GM12875 (cell line): Measurements from ENCODE around the gene UNC13B.

ENCODE experiments used
- H3K4me3 ChIP-seq: one replicate; pipeline ENCODE4 v1.5.1; 2011; ENCODE audit warnings: low read depth, low read length, control low read depth
- CTCF ChIP-seq: IDR thresholded peaks from 2 replicates; pipeline ENCODE4 v1.5.1; 2011; ENCODE audit warnings: low read depth, mild to moderate bottlenecking, control low read depth, inconsistent platforms, low read length, moderate library complexity, borderline replicate concordance; ENCODE audit not compliant: insufficient read depth

The UNC13B gene

GRCh38 chr9:35269919-35270318, 108.1 kb downstream of the UNC13B start:
- TF ChIP-seq CTCF = no peak
- H3K4me3 ChIP-seq = no peak overlapping the region

DNA sequence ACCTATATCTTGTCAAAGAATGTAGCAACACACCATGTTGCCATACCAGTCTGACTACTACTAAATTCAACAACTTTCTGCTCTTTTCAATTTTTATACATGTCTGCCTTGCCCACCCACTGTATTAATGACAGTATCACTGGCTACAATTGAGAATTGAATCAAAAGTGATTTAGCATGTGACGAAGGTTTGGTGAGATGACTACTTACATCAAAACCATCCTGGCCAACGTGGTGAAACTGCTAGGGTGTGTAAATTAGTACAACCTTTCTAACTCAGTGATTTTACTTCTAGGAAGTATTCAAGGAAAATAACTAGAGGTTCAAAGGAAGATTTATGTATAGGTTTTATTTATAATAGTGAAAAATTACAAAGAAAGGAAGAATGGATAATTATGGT, 109.8 kb downstream of the UNC13B start:
- H3K4me3 ChIP-seq = no peak overlapping the region
- TF ChIP-seq CTCF = no peak

DNA sequence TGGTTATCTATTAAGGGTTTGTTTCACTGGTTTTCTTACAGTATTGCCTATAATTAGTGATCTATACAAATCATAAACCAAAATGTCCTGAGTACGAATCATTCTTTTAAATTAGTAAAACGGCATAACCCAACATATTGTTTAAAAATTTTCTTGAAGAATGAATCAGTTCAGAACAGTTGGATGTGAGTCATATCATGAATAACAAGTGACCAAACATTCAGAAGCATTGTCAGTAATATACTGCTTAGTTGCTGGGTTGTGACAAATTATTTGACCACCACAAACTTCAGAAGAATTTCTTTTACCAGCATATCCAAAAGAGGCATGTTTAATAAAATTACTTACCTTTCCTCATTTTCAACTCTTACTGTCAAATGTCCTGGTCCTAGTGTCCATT, 111.2 kb downstream of the UNC13B start:
- no peak overlapping the region for H3K4me3 ChIP-seq
- TF ChIP-seq CTCF = no peak

DNA sequence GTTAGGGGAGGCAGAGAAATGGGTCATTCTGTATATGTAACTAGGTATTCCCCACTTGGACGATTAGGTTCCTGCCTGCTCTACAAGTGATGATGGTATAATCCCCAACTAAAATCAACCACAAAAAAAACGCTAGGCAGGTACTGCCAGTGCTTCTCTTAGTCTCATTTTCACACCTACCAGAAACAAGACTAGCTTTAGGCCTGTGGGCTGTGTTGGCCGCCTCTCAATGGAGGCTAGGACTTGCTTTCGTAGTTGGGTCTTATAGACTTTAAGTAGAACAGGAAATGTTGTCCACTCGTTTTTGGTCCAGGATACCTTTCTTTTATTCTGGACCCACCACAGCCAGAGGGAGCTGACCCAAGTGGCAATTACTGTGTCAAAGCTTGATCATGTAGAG, 111.8 kb downstream of the UNC13B start:
- H3K4me3 ChIP-seq = no peak overlapping the region
- no peak for TF ChIP-seq CTCF

- H3K4me3 ChIP-seq = no peak overlapping the region
- no peak for TF ChIP-seq CTCF
Observed at GRCh38 chr9:35274993-35275392, 113.2 kb downstream of the UNC13B start.

GRCh38 chr9:35277171-35277520, 115.3 kb downstream of the UNC13B start:
- no peak for TF ChIP-seq CTCF
- no peak overlapping the region for H3K4me3 ChIP-seq

GRCh38 chr9:35277628-35278359, 116.0 kb downstream of the UNC13B start:
- H3K4me3 ChIP-seq = no peak overlapping the region
- no peak for TF ChIP-seq CTCF
